ENCODE data around the gene CSF3R.

The CSF3R gene

GRCh38 chr1:36466370-36467026 is 16.2 kb downstream of the CSF3R start:
- DNase-seq = no peak
- intact Hi-C loops (cut with DNase I) = no loop called here

- DNase-seq = no peak
- intact Hi-C loops (cut with DNase I) = no loop called here
These were observed 16.9 kb downstream of the CSF3R start for GRCh38 chr1:36465731-36466369.

GRCh38 chr1:36464605-36465393 is 17.9 kb downstream of the CSF3R start:
- intact Hi-C loops (cut with DNase I) = no loop called here
- DNase-seq = no peak

- intact Hi-C loops (cut with DNase I) = no loop called here
- peak; percentile 96 to 99 (median 98) for DNase-seq
These were observed 18.7 kb downstream of the CSF3R start, which contains the start of gene MRPS15 for GRCh38 chr1:36463803-36464604. TSS of gene MRPS15 (minus strand) at chr1:36464384. CDS start at chr1:36464275, 109 bp downstream.

- DNase-seq = peak in 2 of 42 donors; percentile 18 to 36
- intact Hi-C loops (cut with DNase I) = no loop called here
These were observed 19.3 kb downstream of the CSF3R start for GRCh38 chr1:36463463-36463802.

- intact Hi-C loops (cut with DNase I) = no loop called here
- DNase-seq = peak in 29 of 42 donors; percentile 11 to 69 (median 40)
These were observed 23.8 kb downstream of the CSF3R start for GRCh38 chr1:36458910-36459309.

- intact Hi-C loops (cut with DNase I) = no loop called here
- no peak for DNase-seq
These were observed 25.0 kb downstream of the CSF3R start for GRCh38 chr1:36457691-36458090.

- intact Hi-C loops (cut with DNase I) = no loop called here
- DNase-seq = no peak
These were observed 26.3 kb downstream of the CSF3R start for GRCh38 chr1:36456391-36456928.

- intact Hi-C loops (cut with DNase I) = no loop called here
- DNase-seq = peak in 33 of 42 donors; percentile 12 to 79 (median 48)
These were observed 27.3 kb downstream of the CSF3R start for GRCh38 chr1:36455386-36455785.

GRCh38 chr1:36453600-36454388 is 28.9 kb downstream of the CSF3R start:
- intact Hi-C loops (cut with DNase I) = no loop called here
- no peak for DNase-seq

- no peak for DNase-seq
- intact Hi-C loops (cut with DNase I) = no loop called here
These were observed 29.7 kb downstream of the CSF3R start for GRCh38 chr1:36453051-36453450.

GRCh38 chr1:36450919-36451305 is 31.8 kb downstream of the CSF3R start:
- DNase-seq = no peak
- intact Hi-C loops (cut with DNase I) = no loop called here

- intact Hi-C loops (cut with DNase I) = no loop called here
- peak; percentile 88 to 97 (median 94) for DNase-seq
These were observed 32.3 kb downstream of the CSF3R start, which contains the start of gene OSCP1 for GRCh38 chr1:36450270-36450918. TSS of gene OSCP1 (minus strand) at chr1:36450451. CDS start at chr1:36450369, 82 bp downstream.

- no peak for DNase-seq
- intact Hi-C loops (cut with DNase I) = no loop called here
These were observed 34.1 kb downstream of the CSF3R start for GRCh38 chr1:36448530-36449056.

GRCh38 chr1:36447450-36447849 is 35.3 kb downstream of the CSF3R start:
- intact Hi-C loops (cut with DNase I) = no loop called here
- DNase-seq = no peak

GRCh38 chr1:36446746-36447145 is 36.0 kb downstream of the CSF3R start:
- intact Hi-C loops (cut with DNase I) = no loop called here
- no peak for DNase-seq

- DNase-seq = peak in 7 of 42 donors; percentile 12 to 48 (median 23)
- intact Hi-C loops (cut with DNase I) = no loop called here
These were observed 36.4 kb downstream of the CSF3R start for GRCh38 chr1:36446271-36446670.

Data from head of caudate nucleus (tissue), 42 donors.